GM12878 (cell line): ENCODE measurements around the gene DDC. TPM values are rescaled to one million over a fixed set of nuclear protein-coding genes. Genes with fewer than 3 reads are reported as not detected.
"Not testable (repeated sequence)": the region's sequence is repeated elsewhere in the genome, so short reads cannot be mapped to it uniquely, and the experiment has no call there.

Experiments used
- ATAC-seq: fragments of 200-7000 bp; cut with Tn5 transposase; 3 replicates; pipeline ENCODE4 v1.9.1; 2020; ENCODE audit warnings: mild to moderate bottlenecking, moderate library complexity
- BruUV-seq: library from RNA; stranded (reverse); fragments of 400-500 nt; replicated peaks from 2 replicates; lab custom pipeline; 2021; lab: Mats Ljungman, UMichigan
- CTCF ChIA-PET: fragments of 300-600 bp; sonication (Branson Sonifier 250); formaldehyde crosslinking; extraction: SDS; loops from one replicate; lab custom pipeline; 2021; ENCODE audit warnings: inconsistent platforms; lab: Yijun Ruan, JAX
- POLR2A ChIA-PET: fragments of 350-600 bp; formaldehyde crosslinking; extraction: SDS; loops from one replicate; lab custom pipeline; 2021; ENCODE audit warnings: inconsistent platforms; lab: Charles Lee
- RAD21 ChIA-PET: fragments of 300-600 bp; sonication (Branson Sonifier 250); formaldehyde crosslinking; loops from one replicate; lab custom pipeline; 2023; ENCODE audit warnings: antibody characterized with exemption; ENCODE audit not compliant: unreplicated experiment; lab: Charles Lee
- SMC1A ChIA-PET: fragments of 300-600 bp; sonication (Branson Sonifier 250); formaldehyde crosslinking; loops from one replicate; lab custom pipeline; 2023; ENCODE audit not compliant: unreplicated experiment, uncharacterized antibody; lab: Charles Lee
- DNase-seq: peaks from one replicate; pipeline ENCODE4 v3.0.0-alpha.2; 2011; ENCODE audit warnings: low read depth, low spot score
- FAIRE-seq: peaks from 3 replicates; lab custom pipeline; 2011; peaks lifted over from hg19 to GRCh38; lab: Jason Lieb, UNC
- H2AFZ ChIP-seq: 2 replicates; pipeline ENCODE4 v1.6.0; 2011; ENCODE audit warnings: low read depth, low read length, control low read depth; ENCODE audit not compliant: control insufficient read depth
- H3K27ac ChIP-seq: 2 replicates; pipeline ENCODE4 v1.5.1; 2011; ENCODE audit warnings: control low read depth; ENCODE audit not compliant: control insufficient read depth, insufficient read depth
- H3K27me3 ChIP-seq, 2 experiments: replicated peaks in 1 of 2; 2 replicates each; pipeline versions ENCODE4 v1.6.0 to v1.6.1; 2011; ENCODE audit warnings: low read length in 1 of 2; ENCODE audit not compliant: control insufficient read depth in 2 of 2, insufficient read depth in 2 of 2
- H3K36me3 ChIP-seq, 2 experiments: 2 replicates each; pipeline ENCODE4 v1.5.1; 2011; ENCODE audit warnings: low read length in 1 of 2; ENCODE audit not compliant: control insufficient read depth in 2 of 2, insufficient read depth in 2 of 2
- H3K4me1 ChIP-seq: 2 replicates; pipeline ENCODE4 v1.6.1; 2011; ENCODE audit warnings: mild to moderate bottlenecking, low read length, moderate library complexity, mixed read lengths; ENCODE audit not compliant: control insufficient read depth, insufficient read depth
- H3K4me2 ChIP-seq: 2 replicates; pipeline ENCODE4 v1.6.0; 2011; ENCODE audit warnings: control low read depth; ENCODE audit not compliant: control insufficient read depth, insufficient read depth
- H3K4me3 ChIP-seq: fragments of 200-600 bp; sonication (generic); 2 replicates; pipeline ENCODE4 v1.5.1; 2016
- H3K79me2 ChIP-seq: 2 replicates; pipeline ENCODE4 v1.6.0; 2011; ENCODE audit warnings: low read length; ENCODE audit not compliant: control insufficient read depth, insufficient read depth
- H3K9ac ChIP-seq: 2 replicates; pipeline ENCODE4 v1.8.0; 2011; ENCODE audit warnings: low read length, control low read depth, mixed read lengths; ENCODE audit not compliant: control insufficient read depth, insufficient read depth
- H3K9me3 ChIP-seq: replicated peaks from 3 replicates; pipeline ENCODE4 v1.5.1; 2011; ENCODE audit warnings: mild to moderate bottlenecking, low read length; ENCODE audit not compliant: control insufficient read depth, insufficient read depth
- H4K20me1 ChIP-seq: 2 replicates; pipeline ENCODE4 v1.6.0; 2011; ENCODE audit not compliant: control insufficient read depth, insufficient read depth
- CBFB ChIP-seq: IDR thresholded peaks from 2 replicates; pipeline ENCODE4 v1.6.1; 2016; ENCODE audit warnings: antibody characterized with exemption, low read depth
- JUND ChIP-seq: IDR thresholded peaks from 2 replicates; pipeline ENCODE4 v1.6.1; 2012; ENCODE audit warnings: low read depth, mild to moderate bottlenecking, low read length, improper control_type of control experiment, moderate library complexity
- MXI1 ChIP-seq: fragments of 150-350 bp; IDR thresholded peaks from 2 replicates; pipeline ENCODE4 v1.6.1; 2011; ENCODE audit warnings: low read depth, mild to moderate bottlenecking, inconsistent platforms, low read length, improper control_type of control experiment
- RUNX3 ChIP-seq: IDR thresholded peaks from 2 replicates; pipeline ENCODE4 v1.6.1; 2012; ENCODE audit warnings: low read length, inconsistent platforms
- SP1 ChIP-seq: IDR thresholded peaks from one replicate; pipeline ENCODE4 v1.6.1; 2011; ENCODE audit warnings: low read depth, low read length
- ZBED1 ChIP-seq: IDR thresholded peaks from 2 replicates; pipeline ENCODE4 v1.6.1; 2016; ENCODE audit warnings: borderline replicate concordance
- ZZZ3 ChIP-seq: IDR thresholded peaks from 2 replicates; pipeline ENCODE4 v1.6.1; 2011; ENCODE audit warnings: low read depth; ENCODE audit not compliant: control insufficient read depth, insufficient read length
- WGBS: methylation state at CpG from one replicate; pipeline ENCODE4 v1.1.6; 2016; ENCODE audit warnings: low lambda C conversion rate; ENCODE audit not compliant: insufficient replicate concordance, insufficient coverage; ENCODE audit errors: missing lambda C conversion rate; 5-methylcytosine and 5-hydroxymethylcytosine counted together
- in situ Hi-C: fragments of 300-500 bp; cut with MboI; formaldehyde crosslinking; loops from 9 replicates; pipeline ENCODE4 v1.14.3; 2018; ENCODE audit warnings: mixed read lengths
- intact Hi-C: fragments of 100-400 bp; cut with micrococcal nuclease; formaldehyde crosslinking; loops from one replicate; pipeline ENCODE4 v1.14.2; 2022; ENCODE audit not compliant: unreplicated experiment
- polyA plus RNA-seq, 11 experiments: library from polyadenylated mRNA; depleted of rRNA in 4 of 11; unstranded in 6 of 11; stranded (reverse) in 5 of 11; fragments of >200 nt; fragmentation: Nextera tagmentation in 4 of 11; fragmentation: Illumina TruSeq in 1 of 11; extraction: Ambion mirVana in 4 of 11; extraction: Trizol in 1 of 11; gene quantifications; 1 replicate in 1 of 11; 2 replicates in 10 of 11; pipeline versions ENCODE4 v1.2.1 to v1.2.3, GENCODE V29; 2011 to 2016; ENCODE audit warnings: inconsistent platforms in 2 of 11, missing spikeins in 2 of 11, low read depth in 1 of 11
- total RNA-seq, 4 experiments: library from RNA; depleted of rRNA in 3 of 4; stranded (reverse); fragments of >200 nt in 3 of 4; fragmentation: Illumina TruSeq in 1 of 4; extraction: Trizol in 1 of 4; gene quantifications; 2 replicates each; pipeline versions ENCODE4 v1.2.1 to v1.2.3, GENCODE V29; 2013 to 2021
- TF ChIP-seq, protein P1 (sequence below), 3 experiments: IDR thresholded peaks in 2 of 3; conservative IDR thresholded peaks in 1 of 3; 2 replicates each; pipeline ENCODE4 v1.5.1; 2011; ENCODE audit warnings: low read depth in 3 of 3, low read length in 3 of 3, mild to moderate bottlenecking in 3 of 3, control low read depth in 2 of 3, moderate library complexity in 2 of 3, inconsistent platforms in 1 of 3, mixed read lengths in 1 of 3; ENCODE audit not compliant: control insufficient read depth in 2 of 3, insufficient read depth in 1 of 3; ENCODE audit errors: extremely low read depth in 1 of 3
- TF ChIP-seq, protein P2 (sequence below): IDR thresholded peaks from 2 replicates; pipeline ENCODE4 v1.6.1; 2011; ENCODE audit warnings: low read depth, mild to moderate bottlenecking, low read length, moderate library complexity, borderline replicate concordance; ENCODE audit errors: extremely low read depth
- TF ChIP-seq, protein P3 (sequence below): fragments of 450-650 bp; IDR thresholded peaks from 2 replicates; pipeline ENCODE4 v1.6.1; 2017; ENCODE audit warnings: borderline replicate concordance
- TF ChIP-seq, protein P4 (sequence below): fragments of 150-350 bp; IDR thresholded peaks from 2 replicates; pipeline ENCODE4 v1.6.1; 2014; ENCODE audit warnings: mild to moderate bottlenecking, low read depth, low read length
- TF ChIP-seq, protein P5 (sequence below): IDR thresholded peaks from 2 replicates; pipeline ENCODE4 v1.6.1; 2012; ENCODE audit warnings: low read depth, low read length, improper control_type of control experiment

DDC gene
- total and polyA plus RNA-seq, 10 of the 15 experiments (the other 5 are each of a cell fraction or from before 2014, with no cell fraction given): not detected

DNA sequence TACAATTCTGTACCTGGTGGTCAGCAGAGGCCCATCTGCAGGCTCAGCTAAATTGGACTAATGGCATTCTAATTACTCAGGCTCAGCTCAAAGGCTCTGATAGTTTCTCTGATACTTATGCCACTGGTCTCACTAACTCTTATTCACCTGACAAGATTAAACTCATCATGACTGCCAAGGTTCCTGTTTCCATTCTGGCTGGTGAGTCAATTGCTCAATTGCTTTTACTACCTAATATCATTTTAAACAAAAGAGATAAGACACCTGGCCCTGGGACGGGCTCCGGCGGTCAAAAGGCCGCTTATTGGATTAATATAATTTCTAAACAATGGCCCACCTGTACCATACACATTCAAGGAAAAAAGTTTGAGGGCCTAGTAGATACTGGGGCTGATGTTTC, 12.9 kb upstream of the DDC start:
- H3K27ac ChIP-seq, CTCF ChIA-PET, H3K4me1 ChIP-seq, H3K4me3 ChIP-seq, H4K20me1 ChIP-seq, H3K27me3 ChIP-seq, H3K79me2 ChIP-seq, BruUV-seq, H3K36me3 ChIP-seq, ATAC-seq, POLR2A ChIA-PET, in situ Hi-C loops, RAD21 ChIA-PET, H3K9me3 ChIP-seq, FAIRE-seq, DNase-seq, intact Hi-C loops, H3K4me2 ChIP-seq, H2AFZ ChIP-seq, H3K9ac ChIP-seq: not testable (repeated sequence)
- SMC1A ChIA-PET: interaction anchor here (0.9 kb wide), 1 partner anchor 13 kb away, joined by 4 read pairs; no protein-coding TSS in a partner anchor
- WGBS: 52% methylated on average over 4 of the region's 4 CpGs

DNA sequence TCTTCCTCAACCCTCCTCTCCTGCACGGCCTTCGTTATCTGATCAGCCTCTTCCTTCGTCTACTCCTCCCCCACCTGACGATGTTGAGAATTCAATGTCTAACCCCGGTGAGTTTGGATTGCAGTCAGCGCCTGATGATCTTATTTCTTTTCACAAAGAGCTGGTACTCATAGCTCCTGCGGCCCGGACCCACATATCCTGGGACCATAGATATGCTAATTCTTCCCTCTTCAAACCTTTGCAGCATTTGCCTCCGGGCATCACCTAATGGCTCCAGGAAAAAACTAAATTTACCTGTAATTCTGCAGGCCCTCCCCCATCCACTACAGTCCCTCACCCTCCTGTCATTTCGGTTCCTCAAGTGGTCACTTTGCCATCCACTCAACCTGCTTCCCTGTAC, 12.4 kb upstream of the DDC start:
- Histone ChIP-seq H3K9ac (no peak overlapping the region), H3K27me3 (no peaks in the 10 kb centered on the region), H4K20me1 (no peaks in the 10 kb centered on the region), H3K4me3 (no peak overlapping the region), H3K4me1 (no peaks in the 10 kb centered on the region), H3K79me2 (no peaks in the 10 kb centered on the region), H2AFZ (no peak overlapping the region), H3K4me2 (no peak overlapping the region), H3K36me3 (no peaks in the 10 kb centered on the region), H3K27ac (no peak overlapping the region), H3K9me3 (no peaks in the 10 kb centered on the region)
- no TSS peak for BruUV-seq
- POLR2A ChIA-PET: no interaction called here
- RAD21 ChIA-PET: no interaction called here
- 30% methylated on average over 10 of the region's 10 CpGs for WGBS
- in situ Hi-C loops (no loop called here), intact Hi-C loops (no loop called here)
- no peak for FAIRE-seq
- CTCF ChIA-PET: no interaction called here
- no peak for DNase-seq
- ATAC-seq: no peak
- SMC1A ChIA-PET: interaction anchor here (0.9 kb wide), 1 partner anchor 13 kb away, joined by 4 read pairs; no protein-coding TSS in a partner anchor
- TF ChIP-seq, protein P1, sequence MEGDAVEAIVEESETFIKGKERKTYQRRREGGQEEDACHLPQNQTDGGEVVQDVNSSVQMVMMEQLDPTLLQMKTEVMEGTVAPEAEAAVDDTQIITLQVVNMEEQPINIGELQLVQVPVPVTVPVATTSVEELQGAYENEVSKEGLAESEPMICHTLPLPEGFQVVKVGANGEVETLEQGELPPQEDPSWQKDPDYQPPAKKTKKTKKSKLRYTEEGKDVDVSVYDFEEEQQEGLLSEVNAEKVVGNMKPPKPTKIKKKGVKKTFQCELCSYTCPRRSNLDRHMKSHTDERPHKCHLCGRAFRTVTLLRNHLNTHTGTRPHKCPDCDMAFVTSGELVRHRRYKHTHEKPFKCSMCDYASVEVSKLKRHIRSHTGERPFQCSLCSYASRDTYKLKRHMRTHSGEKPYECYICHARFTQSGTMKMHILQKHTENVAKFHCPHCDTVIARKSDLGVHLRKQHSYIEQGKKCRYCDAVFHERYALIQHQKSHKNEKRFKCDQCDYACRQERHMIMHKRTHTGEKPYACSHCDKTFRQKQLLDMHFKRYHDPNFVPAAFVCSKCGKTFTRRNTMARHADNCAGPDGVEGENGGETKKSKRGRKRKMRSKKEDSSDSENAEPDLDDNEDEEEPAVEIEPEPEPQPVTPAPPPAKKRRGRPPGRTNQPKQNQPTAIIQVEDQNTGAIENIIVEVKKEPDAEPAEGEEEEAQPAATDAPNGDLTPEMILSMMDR (IDR thresholded peaks at IDR 0.05 in 2 of 3, conservative IDR thresholded peaks at IDR 0.05 in 1 of 3; ENCODE audit: control insufficient read depth in 2 of 3, extremely low read depth in 1 of 3, insufficient read depth in 1 of 3, low read depth in 3 of 3, low read length in 3 of 3): no peak
- TF ChIP-seq, protein P2, sequence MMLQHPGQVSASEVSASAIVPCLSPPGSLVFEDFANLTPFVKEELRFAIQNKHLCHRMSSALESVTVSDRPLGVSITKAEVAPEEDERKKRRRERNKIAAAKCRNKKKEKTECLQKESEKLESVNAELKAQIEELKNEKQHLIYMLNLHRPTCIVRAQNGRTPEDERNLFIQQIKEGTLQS: no peak
- TF ChIP-seq CBFB (no peak), ZBED1 (no peak), SP1 (no peak), RUNX3 (no peak), ZZZ3 (no peak), MXI1 (no peak), JUND (no peak)
- TF ChIP-seq, protein P3, sequence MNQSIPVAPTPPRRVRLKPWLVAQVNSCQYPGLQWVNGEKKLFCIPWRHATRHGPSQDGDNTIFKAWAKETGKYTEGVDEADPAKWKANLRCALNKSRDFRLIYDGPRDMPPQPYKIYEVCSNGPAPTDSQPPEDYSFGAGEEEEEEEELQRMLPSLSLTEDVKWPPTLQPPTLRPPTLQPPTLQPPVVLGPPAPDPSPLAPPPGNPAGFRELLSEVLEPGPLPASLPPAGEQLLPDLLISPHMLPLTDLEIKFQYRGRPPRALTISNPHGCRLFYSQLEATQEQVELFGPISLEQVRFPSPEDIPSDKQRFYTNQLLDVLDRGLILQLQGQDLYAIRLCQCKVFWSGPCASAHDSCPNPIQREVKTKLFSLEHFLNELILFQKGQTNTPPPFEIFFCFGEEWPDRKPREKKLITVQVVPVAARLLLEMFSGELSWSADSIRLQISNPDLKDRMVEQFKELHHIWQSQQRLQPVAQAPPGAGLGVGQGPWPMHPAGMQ: no peak
- TF ChIP-seq, protein P4, sequence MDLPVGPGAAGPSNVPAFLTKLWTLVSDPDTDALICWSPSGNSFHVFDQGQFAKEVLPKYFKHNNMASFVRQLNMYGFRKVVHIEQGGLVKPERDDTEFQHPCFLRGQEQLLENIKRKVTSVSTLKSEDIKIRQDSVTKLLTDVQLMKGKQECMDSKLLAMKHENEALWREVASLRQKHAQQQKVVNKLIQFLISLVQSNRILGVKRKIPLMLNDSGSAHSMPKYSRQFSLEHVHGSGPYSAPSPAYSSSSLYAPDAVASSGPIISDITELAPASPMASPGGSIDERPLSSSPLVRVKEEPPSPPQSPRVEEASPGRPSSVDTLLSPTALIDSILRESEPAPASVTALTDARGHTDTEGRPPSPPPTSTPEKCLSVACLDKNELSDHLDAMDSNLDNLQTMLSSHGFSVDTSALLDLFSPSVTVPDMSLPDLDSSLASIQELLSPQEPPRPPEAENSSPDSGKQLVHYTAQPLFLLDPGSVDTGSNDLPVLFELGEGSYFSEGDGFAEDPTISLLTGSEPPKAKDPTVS: no peak
- TF ChIP-seq, protein P5, sequence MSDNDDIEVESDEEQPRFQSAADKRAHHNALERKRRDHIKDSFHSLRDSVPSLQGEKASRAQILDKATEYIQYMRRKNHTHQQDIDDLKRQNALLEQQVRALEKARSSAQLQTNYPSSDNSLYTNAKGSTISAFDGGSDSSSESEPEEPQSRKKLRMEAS: no peak
